Measurements from ENCODE around the gene ARMH2. TPM values are rescaled to one million over a fixed set of nuclear protein-coding genes. Genes with fewer than 3 reads are reported as not detected.
"Not testable (repeated sequence)": the region's sequence is repeated elsewhere in the genome, so short reads cannot be mapped to it uniquely, and the experiment has no call there.

Gene ARMH2
- total RNA-seq, 1 donor from 2014 or later = not detected

- DNase-seq (ENCODE audit: low read depth) = no peak
These were observed 19.6 kb upstream of the ARMH2 start for GRCh38 chr6:24818346-24818745.

GRCh38 chr6:24809728-24810127 lies 11.0 kb upstream of the ARMH2 start:
- DNase-seq (ENCODE audit: low read depth) = no peak

GRCh38 chr6:24807584-24807983 lies 8.9 kb upstream of the ARMH2 start:
- no peak for DNase-seq (ENCODE audit: low read depth)

- no peak for DNase-seq (ENCODE audit: low read depth)
These were observed 3.7 kb upstream of the ARMH2 start for GRCh38 chr6:24802271-24803059.

- DNase-seq (ENCODE audit: low read depth) = peak; percentile 11
These were observed 811 bp upstream of the ARMH2 start for GRCh38 chr6:24799541-24799915.

- no peak for DNase-seq (ENCODE audit: low read depth)
These were observed 1.0 kb downstream of the ARMH2 start for GRCh38 chr6:24797596-24798216.

GRCh38 chr6:24796616-24797290 lies 2.0 kb downstream of the ARMH2 start:
- DNase-seq (ENCODE audit: low read depth) = peak; percentile 23

GRCh38 chr6:24795106-24795505 lies 3.6 kb downstream of the ARMH2 start:
- no peak for DNase-seq (ENCODE audit: low read depth)

- DNase-seq (ENCODE audit: low read depth) = no peak
These were observed 10.6 kb downstream of the ARMH2 start for GRCh38 chr6:24788031-24788665.

- peak; percentile 71 for DNase-seq (ENCODE audit: low read depth)
These were observed 18.5 kb downstream of the ARMH2 start for GRCh38 chr6:24780206-24780605.

GRCh38 chr6:24779416-24780016 lies 19.2 kb downstream of the ARMH2 start:
- peak; percentile 68 for DNase-seq (ENCODE audit: low read depth)

GRCh38 chr6:24778878-24779277 lies 19.8 kb downstream of the ARMH2 start:
- DNase-seq (ENCODE audit: low read depth) = no peak

GRCh38 chr6:24778121-24778520 lies 20.6 kb downstream of the ARMH2 start:
- DNase-seq (ENCODE audit: low read depth) = no peak

- no peak for DNase-seq (ENCODE audit: low read depth)
These were observed 21.5 kb downstream of the ARMH2 start for GRCh38 chr6:24777227-24777626.

- peak; percentile 72 for DNase-seq (ENCODE audit: low read depth)
These were observed 23.1 kb downstream of the ARMH2 start for GRCh38 chr6:24775520-24776058.

GRCh38 chr6:24774696-24775519 lies 23.8 kb downstream of the ARMH2 start, which contains the start of gene GMNN:
GMNN (plus strand) TSS chr6:24774937; CDS start chr6:24777247, 2,310 bp downstream.
- DNase-seq (ENCODE audit: low read depth) = peak; percentile 79

GRCh38 chr6:24768361-24768760 lies 30.4 kb downstream of the ARMH2 start:
- peak; percentile 30 for DNase-seq (ENCODE audit: low read depth)

- peak; percentile 69 for DNase-seq (ENCODE audit: low read depth)
These were observed 31.8 kb downstream of the ARMH2 start for GRCh38 chr6:24766680-24767462.

- DNase-seq (ENCODE audit: low read depth) = not testable (repeated sequence)
These were observed 32.7 kb downstream of the ARMH2 start for GRCh38 chr6:24765968-24766367.

Data from renal cortical epithelial cell (primary cell).